ENCODE results near the gene CAMTA1.

CAMTA1 gene

DNA sequence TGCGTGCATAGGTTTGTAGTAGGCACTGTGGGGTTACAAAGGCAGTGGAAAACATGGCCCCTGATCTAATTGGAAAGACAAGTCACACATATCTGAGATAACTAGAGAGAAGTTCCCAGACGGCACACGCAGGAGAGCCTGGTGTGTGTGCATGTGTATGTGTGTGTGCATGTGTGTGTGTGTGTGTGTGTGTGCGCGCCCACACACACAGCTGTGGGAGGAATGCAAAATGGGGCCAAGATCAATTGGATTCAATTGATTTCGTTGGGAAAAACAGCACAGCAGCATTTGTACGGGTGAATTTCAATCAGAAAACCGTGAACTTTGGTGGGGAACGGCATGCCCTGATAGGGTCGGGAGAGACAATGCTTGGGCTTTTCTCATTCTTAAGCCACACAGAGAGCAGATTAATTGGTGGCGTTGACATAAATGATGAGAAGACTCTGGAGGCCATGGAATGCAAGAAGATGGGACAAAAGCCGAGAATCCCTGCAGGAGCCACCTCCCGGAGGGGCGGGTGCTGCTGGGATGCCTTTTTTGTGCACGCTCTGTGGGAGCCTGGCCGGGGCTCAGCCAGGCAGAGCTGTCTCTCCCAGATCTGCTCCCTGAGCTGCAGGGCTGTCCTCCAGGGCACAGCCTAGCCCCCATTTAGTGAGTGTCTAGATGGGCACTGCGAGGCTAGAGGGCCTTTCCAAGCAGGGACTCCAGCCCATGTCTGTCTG lies 322.0 kb downstream of the CAMTA1 start:
- DNase-seq (ENCODE audit: low read depth, low spot score) = no peak

- DNase-seq (ENCODE audit: low read depth, low spot score) = no peak
Observed at GRCh38 chr1:7108251-7108650, 323.0 kb downstream of the CAMTA1 start.

- DNase-seq (ENCODE audit: low read depth, low spot score) = no peak
Observed at GRCh38 chr1:7109901-7110300, 324.6 kb downstream of the CAMTA1 start.

DNA sequence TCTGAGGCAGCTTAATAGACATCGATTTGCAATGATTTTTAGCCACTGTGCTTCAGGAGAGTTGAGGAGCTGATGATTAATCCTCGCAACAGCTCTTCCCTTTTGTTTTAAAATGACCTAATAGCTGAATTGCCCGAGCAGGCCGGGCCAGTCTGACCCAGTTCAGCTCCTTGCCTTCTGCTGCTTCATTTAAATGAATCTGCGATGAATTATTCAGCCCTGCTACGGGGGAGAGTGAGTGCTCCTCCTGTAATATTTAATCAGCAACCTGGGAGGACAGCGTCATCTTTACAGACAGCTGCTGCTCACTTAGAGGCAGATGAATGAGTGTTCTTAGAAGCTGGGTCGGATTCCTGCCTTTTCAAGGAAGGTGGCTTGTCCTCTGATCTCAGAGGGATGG lies 325.1 kb downstream of the CAMTA1 start:
- DNase-seq (ENCODE audit: low read depth, low spot score) = no peak

DNA sequence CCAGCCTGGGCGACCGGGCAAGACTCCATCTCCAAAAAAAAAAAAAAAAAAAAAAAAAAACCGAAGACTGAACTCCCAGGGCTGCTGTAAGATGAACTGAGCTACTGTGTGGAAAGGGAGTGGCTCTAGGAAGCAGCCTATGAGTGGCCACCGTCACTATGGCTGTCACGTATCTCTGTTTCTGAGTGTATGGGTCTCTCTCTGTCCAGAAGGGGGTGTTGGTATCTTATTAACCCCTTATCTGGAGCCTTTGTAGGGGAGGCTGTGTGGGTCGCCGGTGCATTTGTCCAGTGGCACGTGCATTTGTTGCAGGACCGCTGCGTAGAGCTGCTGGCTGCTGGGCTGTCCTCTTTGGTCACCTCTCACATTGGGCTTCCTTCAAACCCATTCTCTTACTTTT lies 326.6 kb downstream of the CAMTA1 start:
- DNase-seq (ENCODE audit: low read depth, low spot score) = no peak

GRCh38 chr1:7113136-7113535 lies 327.9 kb downstream of the CAMTA1 start:
- no peak for DNase-seq (ENCODE audit: low read depth, low spot score)

GRCh38 chr1:7113822-7114221 lies 328.6 kb downstream of the CAMTA1 start:
- no peak for DNase-seq (ENCODE audit: low read depth, low spot score)

DNA sequence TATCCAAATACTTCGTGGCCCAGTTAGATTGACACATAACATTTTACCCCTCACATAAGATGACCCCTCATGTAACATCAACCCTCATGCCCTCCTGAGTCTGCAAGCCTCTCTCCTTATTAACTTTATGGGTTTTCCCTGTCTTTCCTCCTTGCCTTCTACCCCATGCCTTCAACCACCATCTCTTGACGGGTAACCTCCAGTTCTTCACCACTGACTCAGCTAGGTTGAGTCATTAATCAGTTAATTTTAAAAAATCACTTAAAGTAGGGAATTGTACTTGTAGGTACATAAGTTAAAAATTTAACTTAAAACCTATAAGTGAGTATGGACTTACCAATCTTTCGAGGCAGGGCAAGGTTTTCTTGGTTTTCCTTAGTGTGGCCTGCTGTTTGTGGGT lies 330.7 kb downstream of the CAMTA1 start:
- DNase-seq (ENCODE audit: low read depth, low spot score) = no peak

- DNase-seq (ENCODE audit: low read depth, low spot score) = no peak
Observed at GRCh38 chr1:7117399-7118281, 332.4 kb downstream of the CAMTA1 start.

DNA sequence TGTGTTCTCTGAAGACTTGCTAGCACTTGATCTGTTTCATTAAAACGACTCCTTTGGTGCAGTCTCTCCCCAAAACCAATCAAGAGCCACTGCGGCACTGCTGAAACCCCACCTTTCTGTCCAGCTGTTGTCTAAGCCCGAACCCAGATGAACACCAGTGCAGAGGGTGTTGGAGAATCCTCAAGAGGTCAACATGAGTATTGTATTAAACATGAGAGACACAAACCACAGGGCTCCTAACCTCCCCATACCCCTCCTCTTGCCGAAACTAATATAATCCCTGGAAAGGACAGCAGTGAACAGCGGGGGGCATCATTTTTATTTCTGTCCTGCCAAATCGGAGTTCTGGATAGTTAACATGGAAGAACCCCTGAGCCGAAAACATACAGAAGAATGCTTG lies 333.9 kb downstream of the CAMTA1 start:
- no peak for DNase-seq (ENCODE audit: low read depth, low spot score)

- no peak for DNase-seq (ENCODE audit: low read depth, low spot score)
Observed at GRCh38 chr1:7120863-7121621, 335.8 kb downstream of the CAMTA1 start.

- DNase-seq (ENCODE audit: low read depth, low spot score) = no peak
Observed at GRCh38 chr1:7121622-7121988, 336.4 kb downstream of the CAMTA1 start.

DNA sequence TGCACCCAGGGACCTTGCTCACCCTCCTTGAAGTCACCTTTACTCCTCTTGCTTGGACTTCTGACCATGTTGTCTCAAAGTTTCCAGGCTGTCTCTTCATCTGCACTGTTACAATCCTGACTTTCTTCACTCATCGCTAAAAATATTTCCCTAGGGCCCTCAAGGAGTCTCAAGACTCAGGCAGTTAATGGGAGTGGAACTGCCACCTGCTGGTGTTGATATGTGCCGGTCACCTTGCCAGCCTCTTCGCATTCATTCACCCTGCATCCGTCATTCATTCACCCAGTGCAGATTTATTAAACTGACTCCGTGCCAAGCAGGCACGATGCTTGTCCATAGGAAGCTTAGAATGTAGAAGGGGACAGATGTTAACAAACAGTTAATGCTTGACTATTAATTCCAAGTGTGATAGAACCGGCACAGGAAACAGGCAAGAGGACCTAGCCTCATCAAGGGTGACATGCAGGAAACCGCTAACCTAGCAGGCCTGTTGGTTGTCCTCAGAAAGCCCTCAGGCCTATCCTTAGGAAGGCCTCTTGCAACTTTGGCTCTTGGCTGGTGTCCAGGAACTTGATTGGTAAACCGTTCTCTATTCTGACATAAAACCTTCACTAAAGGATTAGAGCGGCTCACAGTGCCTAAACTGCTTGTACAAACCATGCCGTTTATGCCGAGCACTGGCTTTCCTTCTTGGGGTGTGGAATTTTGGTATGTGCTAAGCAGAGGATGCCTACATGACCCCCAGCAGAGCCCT lies 342.2 kb downstream of the CAMTA1 start:
- DNase-seq (ENCODE audit: low read depth, low spot score) = no peak

GRCh38 chr1:7128293-7128692 lies 343.0 kb downstream of the CAMTA1 start:
- no peak for DNase-seq (ENCODE audit: low read depth, low spot score)

DNA sequence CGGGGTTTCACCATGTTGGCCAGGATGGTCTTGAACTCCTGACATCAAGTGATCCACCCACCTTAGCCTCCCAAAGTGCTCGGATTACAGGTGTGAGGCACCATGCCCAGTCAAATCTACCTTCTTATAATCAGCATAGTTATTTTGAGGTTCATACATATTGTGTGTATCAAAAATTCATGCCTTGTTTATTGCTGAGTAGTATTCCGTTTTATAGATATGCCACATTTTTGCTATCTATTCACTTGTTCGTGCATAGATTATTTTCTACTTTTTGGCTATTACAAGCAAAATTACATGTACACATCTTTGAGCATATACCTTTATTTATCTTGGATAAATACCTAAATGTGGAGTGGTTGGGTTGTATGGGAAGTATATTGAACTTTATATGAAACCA lies 344.9 kb downstream of the CAMTA1 start:
- no peak for DNase-seq (ENCODE audit: low read depth, low spot score)

DNA sequence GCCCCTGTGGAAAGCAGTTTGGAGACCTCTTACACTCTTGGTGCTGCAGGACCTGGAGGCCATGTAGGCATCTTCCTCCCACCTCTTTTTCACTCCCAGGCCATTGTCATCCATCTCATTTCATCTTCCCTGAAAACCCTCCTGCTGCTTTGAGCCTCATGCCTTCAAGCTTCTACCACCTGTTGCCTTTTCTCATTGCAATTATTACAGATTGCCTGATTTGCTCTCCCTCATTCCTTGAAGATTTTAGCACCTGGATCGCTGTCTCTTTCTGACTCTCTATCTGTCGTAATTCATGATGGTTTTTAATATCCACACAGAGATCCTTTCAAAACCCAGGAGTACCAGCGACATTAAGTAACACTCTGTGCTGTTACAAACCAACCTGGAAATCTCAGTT lies 350.2 kb downstream of the CAMTA1 start:
- DNase-seq (ENCODE audit: low read depth, low spot score) = no peak

DNA sequence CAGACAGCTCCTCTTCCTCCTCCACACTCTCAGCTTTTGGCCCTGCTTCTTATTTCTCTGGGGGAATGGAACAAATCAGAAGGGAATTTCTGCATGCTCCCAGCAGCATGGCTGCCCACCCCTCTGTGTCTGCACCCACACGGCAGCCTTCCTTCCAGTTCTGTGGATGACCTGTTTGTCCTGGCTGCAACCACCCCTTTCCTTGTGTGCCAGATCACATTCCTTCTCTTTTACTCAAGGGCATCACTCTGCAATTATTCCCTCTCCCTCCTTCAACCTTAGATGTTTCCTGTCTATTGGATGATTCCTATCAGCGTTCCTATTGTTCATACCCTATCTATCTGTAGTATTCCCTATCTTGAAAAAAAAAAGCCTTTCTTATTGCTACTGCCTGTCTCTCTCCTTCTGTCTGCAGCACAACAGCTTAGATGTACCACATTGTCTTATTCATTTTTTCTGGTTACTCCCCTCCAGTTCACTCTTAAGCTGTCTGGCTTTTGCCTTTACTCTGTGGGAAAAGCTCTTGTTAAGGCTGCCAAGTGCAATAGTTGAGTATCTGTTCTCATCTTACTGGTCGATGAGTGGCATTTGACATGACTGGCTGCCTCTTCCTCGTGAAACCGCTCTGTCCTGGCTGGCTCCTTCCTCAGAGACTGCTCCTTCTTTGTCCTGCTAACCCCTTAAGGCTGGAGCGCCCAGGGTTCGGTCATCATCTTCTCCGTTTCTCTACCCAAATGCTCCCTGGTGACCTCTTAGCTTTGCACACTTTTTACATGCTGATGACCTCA lies 351.1 kb downstream of the CAMTA1 start:
- DNase-seq (ENCODE audit: low read depth, low spot score) = no peak

DNA sequence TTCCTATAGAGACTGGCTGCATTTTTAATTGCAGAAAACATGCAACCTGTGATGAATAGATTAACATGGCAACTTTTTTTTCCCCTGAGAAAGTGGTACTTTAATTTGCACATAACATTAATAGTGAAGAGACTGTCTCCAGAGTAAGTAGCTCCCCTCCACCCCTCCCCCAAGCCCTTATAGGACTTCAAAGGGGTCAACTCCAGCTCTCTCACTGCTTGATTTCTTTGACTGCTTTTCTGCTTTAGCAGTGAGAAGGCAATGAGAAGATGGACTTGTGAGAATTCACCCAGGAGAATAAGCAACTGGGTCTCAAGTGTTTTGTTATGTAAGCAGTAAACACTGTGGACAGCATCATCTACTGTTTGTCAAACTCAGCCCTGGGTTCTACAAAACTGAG lies 355.0 kb downstream of the CAMTA1 start:
- DNase-seq (ENCODE audit: low read depth, low spot score) = no peak

- no peak for DNase-seq (ENCODE audit: low read depth, low spot score)
Observed at GRCh38 chr1:7145947-7146346, 360.7 kb downstream of the CAMTA1 start.

GRCh38 chr1:7146710-7147109 lies 361.5 kb downstream of the CAMTA1 start:
- no peak for DNase-seq (ENCODE audit: low read depth, low spot score)
